Measurements from ENCODE around the gene ARID5B.

GRCh38 chr10:62011558-62011957 is 110.1 kb downstream of the ARID5B start:
- TF ChIP-seq CTCF (conservative IDR thresholded peaks at IDR 0.05; ENCODE audit: low read length) (no peak), EZH2phosphoT487 (IDR thresholded peaks at IDR 0.05; ENCODE audit: borderline replicate concordance) (no peak)
